Esophagus squamous epithelium (tissue), 5 donors: ENCODE data around the gene KRTAP10-1. TPM values are rescaled to one million over a fixed set of nuclear protein-coding genes. Genes with fewer than 3 reads are reported as not detected.

ENCODE experiments used
- DNase-seq: peaks from one replicate; lab custom pipeline; 2025; lab: John Stamatoyannopoulos, UW
- H3K27ac ChIP-seq, 4 donors: fragments of 200-600 bp; sonication (generic); one replicate each; pipeline ENCODE4 v1.5.1; 2016 to 2019; ENCODE audit warnings: mild to moderate bottlenecking in 1 of 4
- H3K27me3 ChIP-seq, 4 donors: fragments of 200-600 bp; sonication (generic); 1 replicate in 3 of 4; 2 replicates in 1 of 4; pipeline versions ENCODE4 v1.5.1 to v1.6.0; 2017 to 2021; ENCODE audit warnings: antibody characterized with exemption in 1 of 4
- H3K36me3 ChIP-seq, 3 donors: fragments of 200-600 bp; sonication (generic); one replicate each; pipeline ENCODE4 v1.5.1; 2016 to 2019
- H3K4me1 ChIP-seq, 3 donors: fragments of 200-600 bp; sonication (generic); one replicate each; pipeline ENCODE4 v1.5.1; 2017 to 2019
- H3K4me3 ChIP-seq, 4 donors: fragments of 200-600 bp; sonication (generic); 1 replicate in 3 of 4; 2 replicates in 1 of 4; pipeline ENCODE4 v1.5.1; 2016 to 2019; ENCODE audit warnings: mild to moderate bottlenecking in 2 of 4, moderate library complexity in 1 of 4
- H3K9me3 ChIP-seq, 3 donors: fragments of 200-600 bp; sonication (generic); one replicate each; pipeline ENCODE4 v1.5.1; 2016 to 2019
- CTCF ChIP-seq, 6 experiments: fragments of 450-650 bp in 4 of 6; fragments of 200-600 bp in 2 of 6; sonication (generic) in 2 of 6; IDR thresholded peaks; one replicate each; pipeline ENCODE4 v1.5.1; 2016 to 2019; ENCODE audit warnings: antibody characterized with exemption in 6 of 6, mild to moderate bottlenecking in 4 of 6, moderate library complexity in 4 of 6
- POLR2A ChIP-seq, 4 donors: fragments of 450-650 bp; IDR thresholded peaks; one replicate each; pipeline ENCODE4 v1.6.1; 2017; ENCODE audit warnings: antibody characterized with exemption in 4 of 4, mild to moderate bottlenecking in 4 of 4, moderate library complexity in 3 of 4
- WGBS, 2 donors: methylation state at CpG; one replicate each; pipeline ENCODE4 v1.1.5; 2018; 5-methylcytosine and 5-hydroxymethylcytosine counted together
- intact Hi-C: fragments of 100-400 bp; cut with DNase I; formaldehyde crosslinking; loops from one replicate; pipeline ENCODE4 v1.15.0; 2022
- total RNA-seq, 4 donors: library from RNA; depleted of rRNA; stranded (reverse); fragments of >200 nt; gene quantifications; one replicate each; pipeline ENCODE4 v1.1.0, GENCODE V29; 2016
- donor health status: DM: yes; HTN: yes; CAD: no.

Gene KRTAP10-1
- total RNA-seq, 4 donors from 2014 or later: not detected

- Histone ChIP-seq H3K9me3 (peaks cover 0 to 11% (median 0%) of the 10 kb centered on the region in 3 donors), H3K27me3 (peaks cover 0 to 45% (median 0%) of the 10 kb centered on the region in 4 donors), H3K36me3 (no peaks in the 10 kb centered on the region), H3K27ac (no peak overlapping the region), H3K4me3 (peak overlapping the region in 1 of 4 donors; percentile 30), H3K4me1 (peaks cover 0 to 35% (median 5%) of the 10 kb centered on the region in 3 donors)
- no peak for DNase-seq
- intact Hi-C loops: no loop called here
- 39 to 41% methylated on average over 13 of the region's 13 CpGs for WGBS, 2 donors
- TF ChIP-seq POLR2A (IDR thresholded peaks at IDR 0.05) (no peak), CTCF (IDR thresholded peaks at IDR 0.05) (no peak)
These were observed 8.4 kb upstream of the KRTAP10-1 start for GRCh38 chr21:44548381-44548780.

GRCh38 chr21:44547656-44548331 lies 7.8 kb upstream of the KRTAP10-1 start:
- Histone ChIP-seq H3K9me3 (peaks cover 0 to 13% (median 0%) of the 10 kb centered on the region in 3 donors), H3K27me3 (peaks cover 0 to 45% (median 0%) of the 10 kb centered on the region in 4 donors), H3K4me3 (no peak overlapping the region), H3K27ac (no peak overlapping the region), H3K4me1 (peaks cover 0 to 35% (median 5%) of the 10 kb centered on the region in 3 donors), H3K36me3 (no peaks in the 10 kb centered on the region)
- intact Hi-C loops: no loop called here
- no peak for TF ChIP-seq CTCF (IDR thresholded peaks at IDR 0.05)
- TF ChIP-seq POLR2A (IDR thresholded peaks at IDR 0.05): no peak
- 53 to 56% methylated on average over 5 of the region's 5 CpGs for WGBS, 2 donors
- no peak for DNase-seq

- no peak for DNase-seq
- 53 to 71% methylated on average over 3 of the region's 3 CpGs for WGBS, 2 donors
- H3K27me3 ChIP-seq: peaks cover 0 to 33% (median 0%) of the 10 kb centered on the region in 4 donors
- TF ChIP-seq POLR2A (IDR thresholded peaks at IDR 0.05) (no peak), CTCF (IDR thresholded peaks at IDR 0.05) (no peak)
- H3K9me3 ChIP-seq: peaks cover 0 to 31% (median 0%) of the 10 kb centered on the region in 3 donors
- intact Hi-C loops: no loop called here
- H3K36me3 ChIP-seq: no peaks in the 10 kb centered on the region
- no peak overlapping the region for H3K4me3 ChIP-seq
- no peak overlapping the region for H3K27ac ChIP-seq
- peaks cover 0 to 13% (median 5%) of the 10 kb centered on the region in 3 donors for H3K4me1 ChIP-seq
These were observed 4.6 kb upstream of the KRTAP10-1 start for GRCh38 chr21:44544566-44544965.

- peaks cover 0 to 31% (median 0%) of the 10 kb centered on the region in 3 donors for H3K9me3 ChIP-seq
- TF ChIP-seq CTCF (IDR thresholded peaks at IDR 0.05) (no peak), POLR2A (IDR thresholded peaks at IDR 0.05) (no peak)
- intact Hi-C loops: no loop called here
- no peak for DNase-seq
- 70 to 86% methylated on average over 1 of the region's 1 CpG for WGBS, 2 donors
- peaks cover 0 to 22% (median 0%) of the 10 kb centered on the region in 4 donors for H3K27me3 ChIP-seq
- no peak overlapping the region for H3K27ac ChIP-seq
- H3K4me1 ChIP-seq: no peaks in the 10 kb centered on the region
- H3K4me3 ChIP-seq: no peak overlapping the region
- H3K36me3 ChIP-seq: no peaks in the 10 kb centered on the region
These were observed 2.7 kb upstream of the KRTAP10-1 start for GRCh38 chr21:44542716-44543115.

- intact Hi-C loops: no loop called here
- Histone ChIP-seq H3K9me3 (peaks cover 0 to 20% (median 0%) of the 10 kb centered on the region in 3 donors), H3K4me3 (no peak overlapping the region), H3K36me3 (no peaks in the 10 kb centered on the region), H3K27me3 (peaks cover 0 to 19% (median 0%) of the 10 kb centered on the region in 4 donors), H3K4me1 (no peaks in the 10 kb centered on the region), H3K27ac (no peak overlapping the region)
- no peak for TF ChIP-seq CTCF (IDR thresholded peaks at IDR 0.05)
- TF ChIP-seq POLR2A (IDR thresholded peaks at IDR 0.05): no peak
- DNase-seq: no peak
- WGBS, 2 donors: 74 to 81% methylated on average over 10 to 11 of the region's 11 CpGs
These were observed 820 bp upstream of the KRTAP10-1 start for GRCh38 chr21:44540741-44541288.
